CD4-positive, alpha-beta T cell treated with Interleukin-17A for 1 hour (primary cell): ENCODE data around the gene KAZN.

ENCODE experiments used
- DNase-seq: peaks from one replicate; pipeline ENCODE4 v3.0.0-alpha.2; 2020

Gene KAZN

GRCh38 chr1:14590411-14591180 is 7.9 kb upstream of the KAZN start:
- DNase-seq = no peak

GRCh38 chr1:14591600-14591999 is 6.9 kb upstream of the KAZN start:
- no peak for DNase-seq

GRCh38 chr1:14592004-14592631 is 6.4 kb upstream of the KAZN start:
- DNase-seq = no peak

GRCh38 chr1:14593302-14593701 is 5.2 kb upstream of the KAZN start:
- no peak for DNase-seq

GRCh38 chr1:14594045-14594444 is 4.4 kb upstream of the KAZN start:
- no peak for DNase-seq

- no peak for DNase-seq
Observed at GRCh38 chr1:14596591-14596990, 1.9 kb upstream of the KAZN start.

- no peak for DNase-seq
Observed at GRCh38 chr1:14597343-14598006, 1.0 kb upstream of the KAZN start.

- DNase-seq = no peak
Observed at GRCh38 chr1:14598007-14598497, 433 bp upstream of the KAZN start.

GRCh38 chr1:14599183-14599791 is 802 bp downstream of the KAZN start:
- no peak for DNase-seq

GRCh38 chr1:14599800-14600199 is 1.3 kb downstream of the KAZN start:
- DNase-seq = no peak

GRCh38 chr1:14600405-14601112 is 2.1 kb downstream of the KAZN start:
- no peak for DNase-seq

- DNase-seq = no peak
Observed at GRCh38 chr1:14602136-14602535, 3.7 kb downstream of the KAZN start.

- no peak for DNase-seq
Observed at GRCh38 chr1:14603645-14604044, 5.2 kb downstream of the KAZN start.

GRCh38 chr1:14604414-14604813 is 5.9 kb downstream of the KAZN start:
- no peak for DNase-seq

GRCh38 chr1:14605945-14606344 is 7.5 kb downstream of the KAZN start:
- DNase-seq = no peak

GRCh38 chr1:14606632-14607031 is 8.1 kb downstream of the KAZN start:
- DNase-seq = no peak

- DNase-seq = no peak
Observed at GRCh38 chr1:14607295-14607694, 8.8 kb downstream of the KAZN start.

- no peak for DNase-seq
Observed at GRCh38 chr1:14608308-14608707, 9.8 kb downstream of the KAZN start.

GRCh38 chr1:14610761-14611160 is 12.3 kb downstream of the KAZN start:
- DNase-seq = no peak

- DNase-seq = no peak
Observed at GRCh38 chr1:14611792-14612191, 13.3 kb downstream of the KAZN start.

- DNase-seq = no peak
Observed at GRCh38 chr1:14612256-14612655, 13.8 kb downstream of the KAZN start.

- no peak for DNase-seq
Observed at GRCh38 chr1:14613926-14614325, 15.4 kb downstream of the KAZN start.

- no peak for DNase-seq
Observed at GRCh38 chr1:14614341-14614740, 15.9 kb downstream of the KAZN start.
